T-helper 1 cell treated with Interleukin-12 subunit alpha and Interleukin-12 subunit beta and Interleukin-4 antibody, amounts not matched to agents 30 ng/mL and 1 ng/mL, for 36 hours (primary cell): ENCODE measurements around the gene MACO1. TPM values are rescaled to one million over a fixed set of nuclear protein-coding genes. Genes with fewer than 3 reads are reported as not detected.

Experiments used
- intact Hi-C: fragments of 100-400 bp; cut with micrococcal nuclease; formaldehyde crosslinking; loops from one replicate; pipeline ENCODE4 v1.15.1; 2024
- total RNA-seq: library from RNA; stranded (reverse); gene quantifications from 2 replicates; pipeline ENCODE4 v1.2.3, GENCODE V29; 2022

MACO1 gene
- total RNA-seq, 1 donor from 2014 or later: 23.1 TPM

GRCh38 chr1:25520446-25521061, 89.9 kb downstream of the MACO1 start:
- intact Hi-C loops: loop anchor here (1.0 to 2.0 kb wide), 3 partner anchors 118 to 291 kb away; no protein-coding TSS in a partner anchor

DNA sequence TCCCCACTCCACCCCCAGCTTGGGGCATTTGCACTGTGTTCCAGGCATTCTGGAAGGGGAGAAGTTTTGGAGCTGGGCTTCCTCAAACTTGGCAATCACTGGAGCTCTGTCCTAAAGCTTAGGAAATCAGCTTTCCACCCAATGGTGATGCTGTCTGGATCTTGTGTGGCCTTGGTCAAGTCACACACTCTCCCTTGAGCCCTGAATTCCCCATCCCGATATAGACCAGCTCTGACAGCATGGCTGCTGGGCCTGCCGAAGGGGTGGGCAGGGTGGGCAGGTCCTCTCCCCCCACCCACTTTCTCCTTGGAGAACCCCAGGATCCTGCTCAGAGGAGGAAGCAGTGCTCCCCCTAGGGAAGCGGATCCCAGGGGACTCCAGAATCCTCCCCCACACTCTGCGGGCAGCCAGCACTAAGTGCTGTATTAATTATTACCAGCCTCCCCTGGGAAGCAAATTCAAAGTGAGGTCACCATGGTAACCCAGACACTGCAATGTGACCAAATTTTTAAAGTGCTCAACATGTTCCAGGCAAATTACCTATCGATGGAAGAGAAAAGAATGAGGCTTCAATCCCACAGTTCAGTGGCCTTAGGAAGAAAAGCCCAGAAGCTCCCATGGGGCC, 91.4 kb downstream of the MACO1 start:
- intact Hi-C loops: no loop called here

DNA sequence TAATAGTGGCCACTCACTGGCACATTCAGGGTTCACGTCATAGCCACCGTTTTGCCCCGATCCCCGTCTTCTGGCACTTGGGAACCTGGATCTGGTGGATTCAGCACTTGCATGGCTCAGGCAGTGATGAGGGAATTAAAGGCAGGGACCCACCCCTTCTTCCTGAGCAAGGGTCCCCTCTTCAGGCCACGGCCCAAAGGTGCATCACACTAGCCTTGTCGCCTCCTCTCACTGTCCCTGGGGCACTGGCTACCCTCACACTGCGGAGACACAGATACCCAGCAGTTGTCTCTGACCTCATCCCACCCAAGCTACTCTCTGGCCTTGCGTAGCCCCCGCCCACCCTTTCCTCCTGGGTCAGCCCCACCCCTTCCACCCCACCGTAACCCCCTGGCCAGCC, 92.8 kb downstream of the MACO1 start:
- intact Hi-C loops: no loop called here

DNA sequence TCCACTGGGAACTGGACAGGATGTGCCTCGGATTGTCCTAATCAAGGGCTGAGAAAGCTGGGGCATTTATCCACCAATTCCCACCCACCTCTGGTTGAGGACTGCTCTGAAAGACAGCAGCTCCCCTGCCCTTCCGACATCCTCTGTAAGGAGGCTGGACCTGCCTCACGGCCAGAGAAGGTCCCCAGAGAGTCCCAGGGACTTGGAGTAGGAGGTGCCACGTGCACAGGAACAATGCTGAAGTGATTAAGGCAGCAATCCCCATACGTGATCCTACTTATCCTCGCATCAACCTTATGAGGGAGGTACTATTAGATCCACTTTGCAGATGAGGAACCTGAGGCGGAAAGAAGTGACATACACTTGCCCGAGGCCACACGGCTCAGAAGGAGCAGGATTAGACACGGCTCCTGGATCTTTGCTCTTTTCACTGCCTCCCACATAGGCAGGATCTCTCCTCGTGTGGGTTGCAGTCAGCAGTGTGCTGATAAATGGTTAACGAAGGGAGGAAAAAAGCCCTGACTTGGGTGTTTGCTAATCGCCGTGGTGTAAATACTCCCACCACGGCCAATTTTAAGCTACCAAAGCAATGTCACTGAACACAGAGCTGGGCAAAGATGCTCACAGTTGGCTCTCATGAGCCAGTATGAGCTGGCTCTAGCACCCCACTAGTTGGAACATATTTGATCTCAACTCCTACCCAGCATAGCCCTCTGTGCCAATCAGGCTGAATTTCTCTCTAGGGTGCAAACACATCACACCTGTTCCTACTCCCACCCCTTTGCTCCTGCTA, 94.1 kb downstream of the MACO1 start:
- intact Hi-C loops: no loop called here

DNA sequence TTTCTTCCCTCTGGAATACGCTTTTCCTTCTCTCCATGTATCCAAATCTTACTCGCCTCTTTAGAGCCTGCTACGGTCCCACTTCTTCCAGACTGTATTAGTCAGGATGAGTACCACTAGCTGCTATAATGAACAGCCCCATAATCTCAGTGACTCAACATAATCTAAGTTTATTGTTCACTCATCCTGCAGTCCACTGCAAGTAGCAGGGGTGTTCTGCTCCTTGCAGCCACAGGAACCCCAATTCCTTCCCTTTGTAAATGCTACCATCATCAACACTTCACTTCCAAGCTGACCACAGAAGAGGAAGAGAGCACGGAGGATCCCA, 94.6 kb downstream of the MACO1 start:
- intact Hi-C loops: no loop called here

DNA sequence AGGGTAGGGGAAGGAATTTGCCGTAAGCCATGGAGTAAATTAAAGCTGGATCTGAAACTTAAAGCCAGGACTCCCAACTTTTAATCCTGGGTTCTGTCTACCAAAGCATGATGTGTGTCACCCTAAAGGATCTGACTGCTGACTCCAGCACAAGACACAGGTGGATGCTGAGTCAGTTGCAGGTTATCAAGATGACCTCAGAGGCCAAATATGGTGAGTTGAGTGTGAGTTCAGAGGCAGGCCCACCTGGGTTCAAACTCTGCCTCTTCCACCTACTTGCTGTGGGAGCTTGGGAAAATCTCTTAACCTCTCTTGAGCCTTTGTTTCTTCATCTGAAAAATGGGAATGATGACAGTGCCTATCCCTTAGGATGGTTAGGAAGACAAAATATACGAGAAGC, 96.1 kb downstream of the MACO1 start:
- intact Hi-C loops: no loop called here

GRCh38 chr1:25527226-25527846, 96.6 kb downstream of the MACO1 start:
- intact Hi-C loops: no loop called here

- intact Hi-C loops: no loop called here
These were observed 97.4 kb downstream of the MACO1 start for GRCh38 chr1:25527946-25528595.

GRCh38 chr1:25528881-25529517, 98.3 kb downstream of the MACO1 start:
- intact Hi-C loops: no loop called here

- intact Hi-C loops: no loop called here
These were observed 99.0 kb downstream of the MACO1 start for GRCh38 chr1:25529518-25530185.

DNA sequence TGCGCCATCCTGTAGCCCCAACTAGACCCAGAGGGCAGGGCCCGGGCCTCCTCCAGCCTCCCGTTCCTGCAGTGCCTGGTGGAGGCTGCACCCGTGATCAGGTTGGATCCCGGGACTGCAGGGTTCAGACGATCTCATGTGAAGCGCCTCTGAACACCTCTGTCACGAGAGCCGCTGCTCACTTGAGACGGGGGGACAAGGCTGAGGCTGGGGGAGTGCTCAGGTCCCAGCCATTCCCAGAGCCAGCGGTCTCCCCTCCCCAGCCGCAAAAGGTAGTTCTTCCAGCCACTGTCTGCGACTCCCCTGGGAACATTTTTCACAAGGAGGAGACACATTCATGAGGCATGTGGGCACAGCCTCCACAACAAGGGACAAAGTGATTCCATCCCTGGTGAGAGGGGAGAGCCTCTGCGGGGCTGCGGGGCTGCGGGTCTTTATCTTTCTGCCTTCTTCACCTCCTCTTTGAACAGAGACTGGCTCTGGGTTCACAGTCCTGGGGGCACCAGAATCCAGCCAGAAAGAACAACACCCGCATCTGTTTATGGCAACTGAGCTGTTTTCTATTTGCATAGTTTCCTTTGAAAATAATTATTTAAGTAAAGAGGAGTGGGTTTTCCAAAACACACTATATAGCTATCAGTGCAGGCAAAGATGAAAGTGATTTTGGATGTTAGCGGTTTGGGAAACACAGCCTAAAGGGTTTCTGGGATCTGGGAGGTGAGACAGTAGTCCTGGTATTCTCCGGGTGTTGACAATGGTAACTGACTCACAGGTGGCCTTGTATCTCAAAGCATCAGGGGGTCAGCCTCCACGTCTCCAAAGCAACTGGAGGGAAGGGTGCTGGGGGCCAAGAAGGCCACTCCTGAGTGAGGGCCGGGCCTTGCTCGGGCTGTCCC, 99.7 kb downstream of the MACO1 start:
- intact Hi-C loops: no loop called here

DNA sequence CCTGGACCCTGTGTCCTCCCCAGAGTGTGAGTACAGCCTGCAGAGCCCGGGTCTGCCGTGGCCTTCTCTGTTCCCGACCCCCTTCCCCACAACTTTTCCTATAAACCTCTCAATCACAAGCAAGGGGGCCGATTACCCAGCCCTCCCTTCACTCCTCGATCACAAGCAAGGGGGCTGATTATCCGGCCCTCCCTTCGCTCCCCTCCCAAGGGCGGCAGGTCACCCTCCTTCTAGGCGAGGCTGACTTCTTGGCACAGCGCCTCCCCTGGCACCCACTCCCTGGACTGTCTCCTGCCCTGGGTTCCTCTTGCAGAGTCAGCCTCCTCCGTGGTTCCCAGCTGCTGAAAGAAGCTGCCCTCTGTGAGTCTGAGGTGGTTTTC, 100.4 kb downstream of the MACO1 start:
- intact Hi-C loops: no loop called here

DNA sequence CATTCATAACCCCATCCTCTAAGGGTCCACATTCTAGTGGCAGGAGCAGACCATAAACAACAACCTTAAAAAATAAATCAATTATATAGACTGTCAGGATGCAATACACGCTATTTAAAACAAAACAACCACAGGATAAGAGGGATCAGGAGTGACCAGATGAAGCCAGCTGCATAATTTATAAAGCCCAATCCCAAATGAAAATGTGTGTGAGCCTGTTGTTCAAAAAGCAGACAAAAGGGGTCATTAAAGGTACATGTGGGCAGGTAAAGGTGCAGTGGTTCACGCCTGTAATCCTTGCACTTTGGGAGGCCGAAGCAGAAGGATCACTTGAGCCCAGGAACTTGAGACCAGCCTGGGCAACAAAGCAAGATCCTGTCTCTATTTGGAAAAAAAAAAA, 102.3 kb downstream of the MACO1 start:
- intact Hi-C loops: no loop called here

- intact Hi-C loops: no loop called here
These were observed 103.2 kb downstream of the MACO1 start for GRCh38 chr1:25533775-25534409.

DNA sequence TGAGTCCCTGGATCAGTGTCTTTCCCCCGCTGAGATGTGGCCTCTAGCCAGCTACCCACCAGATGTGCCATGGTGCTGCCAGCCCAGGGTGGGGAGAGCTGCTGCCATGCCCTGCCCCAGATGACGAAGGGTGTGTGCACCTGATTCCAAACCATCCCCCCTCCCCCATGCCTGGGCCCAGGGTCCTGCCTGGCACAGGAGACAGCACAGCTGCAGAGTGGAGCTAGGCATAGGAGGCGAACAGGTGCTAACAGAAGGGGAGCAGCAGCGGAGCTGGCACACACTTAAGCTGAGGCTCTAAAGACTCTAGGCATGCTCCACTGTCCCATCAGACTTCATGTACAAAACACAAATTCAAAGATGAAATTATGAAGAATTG, 103.7 kb downstream of the MACO1 start:
- intact Hi-C loops: no loop called here

DNA sequence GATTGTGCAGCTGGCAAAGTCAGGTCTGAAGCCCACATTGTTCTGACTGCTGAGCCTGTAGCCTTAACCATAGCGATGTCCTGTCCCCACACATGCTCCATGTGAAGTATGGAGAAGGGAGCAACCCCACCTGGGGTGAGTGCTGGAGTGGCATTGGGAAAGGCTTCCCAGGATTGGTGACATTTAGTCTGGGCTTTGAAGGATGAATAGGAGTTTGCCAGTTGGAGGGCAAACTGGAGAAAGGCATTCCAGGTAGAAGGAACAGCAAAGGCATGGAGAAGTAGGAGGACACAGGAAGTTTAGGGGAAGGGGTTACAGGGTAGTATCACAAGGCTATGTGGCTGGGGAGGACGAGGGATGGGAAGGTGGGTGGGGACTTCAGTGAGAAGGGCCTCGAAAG, 105.4 kb downstream of the MACO1 start:
- intact Hi-C loops: no loop called here

GRCh38 chr1:25537153-25537831, 106.6 kb downstream of the MACO1 start:
- intact Hi-C loops: no loop called here

DNA sequence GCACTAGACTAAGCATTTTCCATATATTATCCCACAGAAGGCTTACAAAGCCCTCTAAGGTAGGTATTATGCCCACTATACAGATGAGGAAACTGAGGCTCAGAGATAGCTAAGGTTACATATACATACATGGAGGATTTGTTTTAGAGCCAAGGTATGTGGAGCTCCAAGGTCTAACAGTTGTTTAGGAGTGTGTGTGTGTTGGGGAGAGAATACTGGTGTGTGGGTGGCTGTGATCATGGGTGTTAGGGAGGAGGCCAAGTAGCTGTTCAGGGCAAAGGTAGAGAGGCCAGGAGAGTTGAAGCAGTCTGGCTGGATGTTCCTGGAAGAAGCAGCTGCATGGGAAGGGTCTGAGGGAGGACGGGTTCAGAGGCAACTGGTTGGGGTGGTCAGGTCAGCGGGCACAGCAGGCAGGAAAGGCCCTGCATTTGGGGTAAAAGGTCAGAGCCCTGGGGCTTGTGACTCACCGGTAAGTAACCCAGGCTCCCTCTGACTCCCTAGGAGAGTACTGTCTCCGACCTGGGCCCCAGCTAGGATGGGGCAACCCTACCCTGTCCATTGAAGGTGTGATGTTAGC, 107.6 kb downstream of the MACO1 start:
- intact Hi-C loops: no loop called here
